SK-N-SH treated with all-trans-retinoic acid at 6 μM for 48 hours (cell line): Measurements from ENCODE around the gene TJP2.

Experiments used
- ARNTL ChIP-seq: fragments of 450-650 bp; formaldehyde crosslinking; IDR thresholded peaks from 2 replicates; pipeline ENCODE4 v1.5.0; 2020; ENCODE audit warnings: low read depth, mild to moderate bottlenecking, moderate library complexity, borderline replicate concordance
- OSR1 ChIP-seq: fragments of 250-450 bp; sonication (Bioruptor Pico); IDR thresholded peaks from 2 replicates; pipeline ENCODE4 v1.8.0; 2022; ENCODE audit warnings: moderate library complexity, mild to moderate bottlenecking, inconsistent platforms
- PATZ1 ChIP-seq: fragments of 250-450 bp; sonication (Bioruptor Pico); IDR thresholded peaks from 2 replicates; pipeline ENCODE4 v1.8.0; 2020; ENCODE audit warnings: mild to moderate bottlenecking, moderate library complexity, borderline replicate concordance
- RARB ChIP-seq: fragments of 250-450 bp; sonication (Bioruptor Pico); IDR thresholded peaks from 2 replicates; pipeline ENCODE4 v1.8.0; 2021; ENCODE audit warnings: mild to moderate bottlenecking, moderate library complexity
- SNAI2 ChIP-seq: fragments of 250-450 bp; sonication (Bioruptor Pico); IDR thresholded peaks from 2 replicates; pipeline ENCODE4 v1.5.0; 2020; ENCODE audit warnings: mild to moderate bottlenecking, moderate library complexity
- ZC3H10 ChIP-seq: fragments of 250-450 bp; sonication (Bioruptor Pico); IDR thresholded peaks from 2 replicates; pipeline ENCODE4 v1.5.1; 2021; ENCODE audit warnings: mild to moderate bottlenecking, moderate library complexity
- ZFP3 ChIP-seq: fragments of 250-450 bp; sonication (Bioruptor Pico); IDR thresholded peaks from 2 replicates; pipeline ENCODE4 v1.5.0; 2020; ENCODE audit warnings: mild to moderate bottlenecking, moderate library complexity
- ZFP30 ChIP-seq: fragments of 450-650 bp; formaldehyde crosslinking; IDR thresholded peaks from 2 replicates; pipeline ENCODE4 v1.5.0; 2022; ENCODE audit warnings: mild to moderate bottlenecking, moderate library complexity
- ZNF70 ChIP-seq: fragments of 450-650 bp; formaldehyde crosslinking; IDR thresholded peaks from 2 replicates; pipeline ENCODE4 v1.5.0; 2020; ENCODE audit warnings: mild to moderate bottlenecking, moderate library complexity
- ZNF8 ChIP-seq: fragments of 450-650 bp; formaldehyde crosslinking; IDR thresholded peaks from 2 replicates; pipeline ENCODE4 v1.5.0; 2020; ENCODE audit warnings: mild to moderate bottlenecking, moderate library complexity

GRCh38 chr9:69283003-69283402 lies 108.9 kb downstream of the TJP2 start:
- no peak for TF ChIP-seq ARNTL (CRISPR knock-in tag)
- TF ChIP-seq RARB = no peak
- TF ChIP-seq PATZ1 = no peak
- TF ChIP-seq ZFP30 (CRISPR knock-in tag) = no peak
- no peak for TF ChIP-seq ZNF70
- no peak for TF ChIP-seq SNAI2
- TF ChIP-seq ZNF8 = no peak
- TF ChIP-seq ZFP3 (CRISPR knock-in tag) = no peak
- no peak for TF ChIP-seq ZC3H10 (CRISPR knock-in tag)
- no peak for TF ChIP-seq OSR1
